Keratinocyte (primary cell): ENCODE measurements around the gene BANP. TPM values are rescaled to one million over a fixed set of nuclear protein-coding genes. Genes with fewer than 3 reads are reported as not detected.

Source experiments
- DNase-seq: peaks from one replicate; pipeline ENCODE4 v3.0.0-alpha.2; 2011; ENCODE audit warnings: low read depth, missing footprints, low spot score
- FAIRE-seq: peaks from 2 replicates; lab custom pipeline; 2011; peaks lifted over from hg19 to GRCh38; lab: Jason Lieb, UNC
- H2AFZ ChIP-seq: 2 replicates; pipeline ENCODE4 v1.6.0; 2012; ENCODE audit warnings: low read length, control low read depth, inconsistent platforms; ENCODE audit not compliant: control insufficient read depth
- H3K27ac ChIP-seq: 2 replicates; pipeline ENCODE4 v1.5.1; 2011; ENCODE audit warnings: low read length; ENCODE audit not compliant: control insufficient read depth, insufficient read depth
- H3K27me3 ChIP-seq: 3 replicates; pipeline ENCODE4 v1.6.0; 2011; ENCODE audit warnings: low read length; ENCODE audit not compliant: control insufficient read depth, insufficient read depth; ENCODE audit errors: extremely low read depth
- H3K36me3 ChIP-seq, 2 experiments: 2 replicates in 1 of 2; 3 replicates in 1 of 2; pipeline ENCODE4 v1.5.1; 2011; ENCODE audit warnings: low read length in 2 of 2, mild to moderate bottlenecking in 1 of 2; ENCODE audit not compliant: control insufficient read depth in 2 of 2, insufficient read depth in 2 of 2; ENCODE audit errors: extremely low read depth in 1 of 2
- H3K4me1 ChIP-seq: 3 replicates; pipeline ENCODE4 v1.5.1; 2011; ENCODE audit warnings: low read length; ENCODE audit not compliant: control insufficient read depth, insufficient read depth; ENCODE audit errors: extremely low read depth
- H3K4me2 ChIP-seq: 3 replicates; pipeline ENCODE4 v1.6.0; 2011; ENCODE audit warnings: low read depth, low read length; ENCODE audit not compliant: control insufficient read depth, insufficient read depth; ENCODE audit errors: extremely low read depth
- H3K4me3 ChIP-seq, 3 experiments: fragments of 200-600 bp in 1 of 3; sonication (generic) in 1 of 3; 2 replicates in 2 of 3; 3 replicates in 1 of 3; pipeline ENCODE4 v1.5.1; 2011 to 2016; ENCODE audit warnings: low read length in 3 of 3, mild to moderate bottlenecking in 3 of 3, control low read depth in 2 of 3, inconsistent platforms in 1 of 3, low read depth in 1 of 3, mixed read lengths in 1 of 3, mixed run types in 1 of 3, moderate library complexity in 1 of 3; ENCODE audit not compliant: control insufficient read depth in 2 of 3, insufficient read depth in 2 of 3; ENCODE audit errors: extremely low read depth in 1 of 3
- H3K79me2 ChIP-seq: 2 replicates; pipeline ENCODE4 v1.6.0; 2012; ENCODE audit warnings: low read length; ENCODE audit not compliant: control insufficient read depth, insufficient read depth
- H3K9ac ChIP-seq: 3 replicates; pipeline ENCODE4 v1.6.0; 2011; ENCODE audit warnings: low read length; ENCODE audit not compliant: control insufficient read depth, insufficient read depth; ENCODE audit errors: extremely low read depth
- H3K9me1 ChIP-seq: 3 replicates; pipeline ENCODE4 v1.6.0; 2011; ENCODE audit warnings: low read length; ENCODE audit not compliant: control insufficient read depth, insufficient read depth; ENCODE audit errors: extremely low read depth
- H3K9me3 ChIP-seq: 2 replicates; pipeline ENCODE4 v1.5.1; 2012; ENCODE audit warnings: low read depth, low read length; ENCODE audit not compliant: control insufficient read depth
- H4K20me1 ChIP-seq: 3 replicates; pipeline ENCODE4 v1.6.0; 2011; ENCODE audit warnings: low read length; ENCODE audit not compliant: control insufficient read depth, insufficient read depth; ENCODE audit errors: extremely low read depth
- EZH2 ChIP-seq: IDR thresholded peaks from one replicate; pipeline ENCODE4 v1.6.1; 2012; ENCODE audit warnings: inconsistent platforms, mild to moderate bottlenecking, low read length, moderate library complexity
- dilution Hi-C: fragments of 300-500 bp; cut with MboI; formaldehyde crosslinking; loops from one replicate; pipeline ENCODE4 v1.7.0; 2020; ENCODE audit warnings: low sequenced_read_pairs; ENCODE audit not compliant: extremely low pct_ligation_motif_present
- polyA plus RNA-seq, 5 experiments: library from polyadenylated mRNA; depleted of rRNA in 3 of 5; stranded (reverse) in 3 of 5; stranded (forward) in 1 of 5; unstranded in 1 of 5; fragments of >200 nt; gene quantifications; 1 replicate in 1 of 5; 2 replicates in 3 of 5; 3 replicates in 1 of 5; pipeline versions ENCODE4 v1.2.1 to v1.2.3, GENCODE V29; 2011 to 2012; ENCODE audit warnings: missing spikeins in 2 of 5, low read depth in 1 of 5, low replicate concordance in 1 of 5
- TF ChIP-seq, protein P1 (sequence below), 3 experiments: IDR thresholded peaks in 1 of 3; conservative IDR thresholded peaks in 1 of 3; optimal IDR thresholded peaks in 1 of 3; 2 replicates in 2 of 3; 3 replicates in 1 of 3; pipeline versions ENCODE3 to v1.5.1; 2011; ENCODE audit warnings: low read length in 3 of 3, mild to moderate bottlenecking in 3 of 3, moderate library complexity in 2 of 3, control low read depth in 1 of 3, inconsistent platforms in 1 of 3; ENCODE audit not compliant: insufficient read depth in 2 of 3; ENCODE audit errors: extremely low read depth in 1 of 3

BANP gene
- polyA plus RNA-seq, 1 donor (not counting 4 experiments of a cell fraction or from before 2014, with no cell fraction given) = 10.8 TPM

DNA sequence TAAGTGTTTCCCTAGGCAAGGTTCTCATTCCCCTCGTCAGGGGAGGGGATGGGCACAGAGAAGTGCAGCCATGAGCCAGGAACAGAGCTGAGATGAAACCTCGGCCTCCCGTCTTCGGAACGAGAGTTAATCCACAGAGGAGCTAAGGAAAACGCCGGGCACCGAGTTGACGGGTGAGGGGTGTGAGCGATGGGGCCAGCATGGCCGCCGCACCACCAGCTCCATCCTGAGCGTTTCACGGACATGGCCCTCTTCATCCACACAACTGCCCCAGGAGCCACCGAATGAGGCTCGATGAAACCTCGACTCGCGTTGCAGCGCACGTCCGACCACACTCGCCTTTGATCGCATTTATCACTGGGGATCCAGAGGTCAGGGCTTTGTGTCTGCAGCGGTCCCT is 36.4 kb upstream of the BANP start:
- peaks cover 5% of the 10 kb centered on the region for H3K4me1 ChIP-seq
- dilution Hi-C loops = no loop called here
- FAIRE-seq = no peak

DNA sequence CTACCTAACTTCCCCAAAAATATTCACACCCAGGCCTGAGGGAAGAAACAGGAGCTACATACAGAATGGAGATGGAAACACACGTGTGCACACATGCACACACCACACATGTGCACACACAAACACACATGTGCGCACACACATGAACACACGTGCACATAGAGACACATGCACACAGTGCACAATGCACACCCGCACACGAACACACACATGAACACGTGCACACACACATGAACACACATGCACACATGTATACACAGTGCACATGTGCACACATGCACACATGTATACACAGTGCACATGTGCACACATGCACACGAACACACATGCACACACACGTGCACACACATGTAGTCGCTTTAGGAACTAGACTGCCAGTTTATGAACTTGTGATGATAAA is 33.7 kb upstream of the BANP start:
- H4K20me1 ChIP-seq = no peaks in the 10 kb centered on the region
- FAIRE-seq (no peak), DNase-seq (no peak)
- peaks cover 9% of the 10 kb centered on the region for H3K27me3 ChIP-seq
- H3K4me1 ChIP-seq = peaks cover 5% of the 10 kb centered on the region
- H3K9me1 ChIP-seq = no peaks in the 10 kb centered on the region
- no peaks in the 10 kb centered on the region for H3K79me2 ChIP-seq
- dilution Hi-C loops = no loop called here
- H3K27ac ChIP-seq = no peak overlapping the region
- no peaks in the 10 kb centered on the region for H3K9me3 ChIP-seq
- no peak overlapping the region for H3K9ac ChIP-seq
- no peak overlapping the region for H3K4me2 ChIP-seq
- H3K36me3 ChIP-seq = no peaks in the 10 kb centered on the region
- no peak overlapping the region for H3K4me3 ChIP-seq
- TF ChIP-seq, protein P1, sequence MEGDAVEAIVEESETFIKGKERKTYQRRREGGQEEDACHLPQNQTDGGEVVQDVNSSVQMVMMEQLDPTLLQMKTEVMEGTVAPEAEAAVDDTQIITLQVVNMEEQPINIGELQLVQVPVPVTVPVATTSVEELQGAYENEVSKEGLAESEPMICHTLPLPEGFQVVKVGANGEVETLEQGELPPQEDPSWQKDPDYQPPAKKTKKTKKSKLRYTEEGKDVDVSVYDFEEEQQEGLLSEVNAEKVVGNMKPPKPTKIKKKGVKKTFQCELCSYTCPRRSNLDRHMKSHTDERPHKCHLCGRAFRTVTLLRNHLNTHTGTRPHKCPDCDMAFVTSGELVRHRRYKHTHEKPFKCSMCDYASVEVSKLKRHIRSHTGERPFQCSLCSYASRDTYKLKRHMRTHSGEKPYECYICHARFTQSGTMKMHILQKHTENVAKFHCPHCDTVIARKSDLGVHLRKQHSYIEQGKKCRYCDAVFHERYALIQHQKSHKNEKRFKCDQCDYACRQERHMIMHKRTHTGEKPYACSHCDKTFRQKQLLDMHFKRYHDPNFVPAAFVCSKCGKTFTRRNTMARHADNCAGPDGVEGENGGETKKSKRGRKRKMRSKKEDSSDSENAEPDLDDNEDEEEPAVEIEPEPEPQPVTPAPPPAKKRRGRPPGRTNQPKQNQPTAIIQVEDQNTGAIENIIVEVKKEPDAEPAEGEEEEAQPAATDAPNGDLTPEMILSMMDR (optimal IDR thresholded peaks at IDR 0.05 in 1 of 3, IDR thresholded peaks at IDR 0.05 in 1 of 3, conservative IDR thresholded peaks at IDR 0.05 in 1 of 3; ENCODE audit: extremely low read depth in 1 of 3, insufficient read depth in 2 of 3, low read length in 3 of 3) = no peak
- TF ChIP-seq EZH2 = no peak
- H2AFZ ChIP-seq = no peak overlapping the region

More for the DNA sequence above, 36.4 kb upstream of the BANP start:
- peaks cover 6% of the 10 kb centered on the region for H3K27me3 ChIP-seq
- no peak for TF ChIP-seq EZH2
- no peak overlapping the region for H2AFZ ChIP-seq
- no peak overlapping the region for H3K4me3 ChIP-seq
- no peak for DNase-seq
- no peaks in the 10 kb centered on the region for H3K9me1 ChIP-seq
- no peak overlapping the region for H3K9ac ChIP-seq
- H3K27ac ChIP-seq = no peak overlapping the region
- H3K36me3 ChIP-seq = no peaks in the 10 kb centered on the region
- H4K20me1 ChIP-seq = no peaks in the 10 kb centered on the region
- no peaks in the 10 kb centered on the region for H3K9me3 ChIP-seq
- no peak overlapping the region for H3K4me2 ChIP-seq
- no peaks in the 10 kb centered on the region for H3K79me2 ChIP-seq

- TF ChIP-seq EZH2 = no peak
- TF ChIP-seq, protein P1 (optimal IDR thresholded peaks at IDR 0.05 in 1 of 3, IDR thresholded peaks at IDR 0.05 in 1 of 3, conservative IDR thresholded peaks at IDR 0.05 in 1 of 3; ENCODE audit: extremely low read depth in 1 of 3, insufficient read depth in 2 of 3, low read length in 3 of 3) = no peak
- Histone ChIP-seq H3K4me2 (peak overlapping the region; percentile 67), H3K36me3 (no peaks in the 10 kb centered on the region), H3K27me3 (peaks cover 9% of the 10 kb centered on the region), H3K4me3 (no peak overlapping the region), H3K9ac (peak overlapping the region; percentile 37), H4K20me1 (no peaks in the 10 kb centered on the region), H3K79me2 (no peaks in the 10 kb centered on the region), H3K9me3 (no peaks in the 10 kb centered on the region), H3K4me1 (peaks cover 5% of the 10 kb centered on the region), H3K27ac (no peak overlapping the region), H3K9me1 (no peaks in the 10 kb centered on the region), H2AFZ (peak overlapping the region; percentile 67)
- dilution Hi-C loops = no loop called here
- FAIRE-seq = no peak
- DNase-seq = no peak
These were observed 32.9 kb upstream of the BANP start for GRCh38 chr16:87918338-87918737.
